ENCODE results near the gene MMP28.

MMP28 gene

DNA sequence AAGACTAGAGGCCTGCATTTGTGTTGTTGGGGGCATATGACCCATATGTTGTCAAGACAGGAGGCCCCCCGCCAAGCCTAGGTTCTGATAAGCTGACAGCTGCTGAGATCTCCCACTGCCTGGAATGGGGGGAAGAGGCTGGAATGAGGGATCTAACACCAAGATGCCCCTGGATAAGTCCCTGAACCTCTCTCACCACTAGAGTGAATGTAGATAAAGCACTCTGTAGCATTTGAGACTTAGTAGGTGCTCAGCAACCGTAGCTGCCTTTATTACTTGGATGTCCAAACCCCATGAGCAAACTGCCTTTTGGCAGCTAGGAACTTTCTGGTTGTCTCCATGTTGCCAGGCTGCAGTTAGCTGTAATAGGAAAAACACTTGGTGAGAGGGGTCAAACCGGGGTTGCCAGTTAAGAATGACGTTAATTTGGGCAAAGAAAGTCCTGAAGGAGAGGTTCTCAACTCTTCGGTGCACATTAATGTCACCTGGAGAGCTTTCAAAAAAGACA lies 68.4 kb downstream of the MMP28 start:
- no peaks in the 10 kb centered on the region for H4K20me1 ChIP-seq (ENCODE audit: insufficient read depth, low read length)
- H2AFZ ChIP-seq (ENCODE audit: low read length): no peak overlapping the region
- H3K9me3 ChIP-seq (ENCODE audit: low read length): no peaks in the 10 kb centered on the region
- no peaks in the 10 kb centered on the region for H3K9me2 ChIP-seq (ENCODE audit: low read depth, low read length)
- H3K27me3 ChIP-seq (ENCODE audit: insufficient read depth, low read length): no peaks in the 10 kb centered on the region
- H3K27ac ChIP-seq (ENCODE audit: low read depth, low read length, poor library complexity, severe bottlenecking): peak overlapping the region; percentile 16
- peak overlapping the region; percentile 29; the same call in 1 of the 2 replicates for H3K4me2 ChIP-seq (ENCODE audit: low read length)
- no peaks in the 10 kb centered on the region for H3F3A ChIP-seq (ENCODE audit: insufficient read depth, low read length)
- no peak overlapping the region for H3K9ac ChIP-seq (ENCODE audit: low read length)
- H3K4me1 ChIP-seq (ENCODE audit: insufficient read depth, low read length, severe bottlenecking): peaks cover 19% of the 10 kb centered on the region
- H3K36me3 ChIP-seq (ENCODE audit: insufficient read depth, low read length): peaks cover 24% of the 10 kb centered on the region; the same call in 1 of the 2 replicates
- no peak overlapping the region for H3K4me3 ChIP-seq (ENCODE audit: low read depth, low read length, poor library complexity, severe bottlenecking)
- TF ChIP-seq, protein P1, sequence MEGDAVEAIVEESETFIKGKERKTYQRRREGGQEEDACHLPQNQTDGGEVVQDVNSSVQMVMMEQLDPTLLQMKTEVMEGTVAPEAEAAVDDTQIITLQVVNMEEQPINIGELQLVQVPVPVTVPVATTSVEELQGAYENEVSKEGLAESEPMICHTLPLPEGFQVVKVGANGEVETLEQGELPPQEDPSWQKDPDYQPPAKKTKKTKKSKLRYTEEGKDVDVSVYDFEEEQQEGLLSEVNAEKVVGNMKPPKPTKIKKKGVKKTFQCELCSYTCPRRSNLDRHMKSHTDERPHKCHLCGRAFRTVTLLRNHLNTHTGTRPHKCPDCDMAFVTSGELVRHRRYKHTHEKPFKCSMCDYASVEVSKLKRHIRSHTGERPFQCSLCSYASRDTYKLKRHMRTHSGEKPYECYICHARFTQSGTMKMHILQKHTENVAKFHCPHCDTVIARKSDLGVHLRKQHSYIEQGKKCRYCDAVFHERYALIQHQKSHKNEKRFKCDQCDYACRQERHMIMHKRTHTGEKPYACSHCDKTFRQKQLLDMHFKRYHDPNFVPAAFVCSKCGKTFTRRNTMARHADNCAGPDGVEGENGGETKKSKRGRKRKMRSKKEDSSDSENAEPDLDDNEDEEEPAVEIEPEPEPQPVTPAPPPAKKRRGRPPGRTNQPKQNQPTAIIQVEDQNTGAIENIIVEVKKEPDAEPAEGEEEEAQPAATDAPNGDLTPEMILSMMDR (IDR thresholded peaks at IDR 0.05; ENCODE audit: low read length): no peak
- no peak for TF ChIP-seq EZH2 (IDR thresholded peaks at IDR 0.05; ENCODE audit: borderline replicate concordance, low read length)
- no peaks in the 10 kb centered on the region for H3K79me2 ChIP-seq (ENCODE audit: insufficient read depth, low read length)

DNA sequence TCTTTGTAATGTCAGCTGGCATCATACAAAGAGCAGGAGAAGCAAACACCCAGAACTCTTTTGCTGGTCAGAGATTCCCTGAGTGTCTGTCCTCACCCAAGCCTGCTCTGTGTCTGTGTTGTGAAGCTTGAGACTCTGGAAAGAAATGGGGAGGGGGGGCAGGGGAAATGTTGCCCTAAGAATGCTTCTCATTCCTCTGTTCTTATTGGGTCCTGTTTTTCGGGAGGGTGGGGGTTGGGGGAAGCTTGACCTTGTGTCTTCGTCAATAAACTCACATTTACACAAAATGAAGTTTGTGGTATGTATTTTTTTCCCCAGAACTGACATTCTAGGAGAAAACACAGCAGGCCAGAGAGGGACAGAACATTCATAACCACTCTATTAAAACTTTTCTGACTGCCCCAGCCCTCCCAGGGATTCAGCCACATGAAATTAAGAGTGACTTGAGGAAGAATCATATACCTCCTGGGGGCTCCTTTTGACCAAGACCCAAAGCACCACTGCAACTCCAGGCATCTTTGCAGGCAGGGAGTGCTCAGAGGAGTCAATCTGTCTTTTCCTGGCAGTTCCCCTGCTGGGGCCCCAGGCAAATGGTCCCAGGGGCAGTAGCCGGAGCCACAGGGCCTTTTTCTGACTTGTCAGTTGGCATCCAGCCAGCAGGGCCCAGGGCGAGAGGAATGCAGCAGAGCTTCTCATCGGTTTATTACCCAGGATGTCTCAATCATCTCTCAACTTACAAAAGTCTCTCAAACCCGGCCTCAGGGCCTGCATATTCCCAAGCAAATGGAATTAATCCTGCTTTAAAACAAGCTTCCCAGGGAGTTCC lies 69.1 kb downstream of the MMP28 start:
- Histone ChIP-seq H3K9ac (ENCODE audit: low read length) (no peak overlapping the region), H3K79me2 (ENCODE audit: insufficient read depth, low read length) (no peaks in the 10 kb centered on the region), H2AFZ (ENCODE audit: low read length) (no peak overlapping the region), H3K36me3 (ENCODE audit: insufficient read depth, low read length) (peaks cover 24% of the 10 kb centered on the region; the same call in 1 of the 2 replicates), H3K9me2 (ENCODE audit: low read depth, low read length) (no peaks in the 10 kb centered on the region), H3K27me3 (ENCODE audit: insufficient read depth, low read length) (no peaks in the 10 kb centered on the region), H3K4me2 (ENCODE audit: low read length) (peak overlapping the region; percentile 29; the same call in 1 of the 2 replicates), H3F3A (ENCODE audit: insufficient read depth, low read length) (no peaks in the 10 kb centered on the region), H3K9me3 (ENCODE audit: low read length) (no peaks in the 10 kb centered on the region), H3K4me3 (ENCODE audit: low read depth, low read length, poor library complexity, severe bottlenecking) (no peak overlapping the region), H3K4me1 (ENCODE audit: insufficient read depth, low read length, severe bottlenecking) (peaks cover 19% of the 10 kb centered on the region), H3K27ac (ENCODE audit: low read depth, low read length, poor library complexity, severe bottlenecking) (peak overlapping the region; percentile 16), H4K20me1 (ENCODE audit: insufficient read depth, low read length) (no peaks in the 10 kb centered on the region)
- TF ChIP-seq, protein P1 (IDR thresholded peaks at IDR 0.05; ENCODE audit: low read length): no peak
- TF ChIP-seq EZH2 (IDR thresholded peaks at IDR 0.05; ENCODE audit: borderline replicate concordance, low read length): no peak

DNA sequence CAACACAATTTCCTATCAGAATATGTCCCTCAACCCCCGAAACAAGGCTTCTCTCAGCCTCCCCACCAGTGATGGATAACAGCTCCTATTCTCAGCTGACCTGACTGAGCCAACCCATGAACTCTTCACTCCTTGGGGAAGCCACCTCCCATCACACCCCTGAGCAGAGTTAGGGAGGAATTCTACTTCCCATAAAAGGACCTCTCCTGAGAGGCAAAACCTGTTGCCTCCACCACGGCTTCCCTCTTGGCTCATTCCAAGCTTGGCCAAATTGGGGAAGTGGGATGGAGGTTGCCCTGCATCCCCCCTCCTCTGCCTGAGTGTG lies 69.7 kb downstream of the MMP28 start:
- H3K27me3 ChIP-seq (ENCODE audit: insufficient read depth, low read length): no peaks in the 10 kb centered on the region
- H3K4me3 ChIP-seq (ENCODE audit: low read depth, low read length, poor library complexity, severe bottlenecking): no peak overlapping the region
- no peak overlapping the region for H3K9ac ChIP-seq (ENCODE audit: low read length)
- H3K4me2 ChIP-seq (ENCODE audit: low read length): no peak overlapping the region
- no peaks in the 10 kb centered on the region for H3K9me3 ChIP-seq (ENCODE audit: low read length)
- H3F3A ChIP-seq (ENCODE audit: insufficient read depth, low read length): no peaks in the 10 kb centered on the region
- no peak for TF ChIP-seq EZH2 (IDR thresholded peaks at IDR 0.05; ENCODE audit: borderline replicate concordance, low read length)
- TF ChIP-seq, protein P1 (IDR thresholded peaks at IDR 0.05; ENCODE audit: low read length): no peak
- H4K20me1 ChIP-seq (ENCODE audit: insufficient read depth, low read length): no peaks in the 10 kb centered on the region
- no peak overlapping the region for H2AFZ ChIP-seq (ENCODE audit: low read length)
- H3K4me1 ChIP-seq (ENCODE audit: insufficient read depth, low read length, severe bottlenecking): peaks cover 19% of the 10 kb centered on the region
- H3K79me2 ChIP-seq (ENCODE audit: insufficient read depth, low read length): no peaks in the 10 kb centered on the region
- no peak overlapping the region for H3K27ac ChIP-seq (ENCODE audit: low read depth, low read length, poor library complexity, severe bottlenecking)
- H3K36me3 ChIP-seq (ENCODE audit: insufficient read depth, low read length): peaks cover 24% of the 10 kb centered on the region; the same call in 1 of the 2 replicates
- no peaks in the 10 kb centered on the region for H3K9me2 ChIP-seq (ENCODE audit: low read depth, low read length)
